HPDE6-E6E7 (cell line): ENCODE data around the gene TP53BP1.

ENCODE experiments used
- DNase-seq: peaks from one replicate; pipeline ENCODE4 v3.0.0; 2011; ENCODE audit warnings: missing footprints; ENCODE audit errors: extremely low spot score

Gene TP53BP1

DNA sequence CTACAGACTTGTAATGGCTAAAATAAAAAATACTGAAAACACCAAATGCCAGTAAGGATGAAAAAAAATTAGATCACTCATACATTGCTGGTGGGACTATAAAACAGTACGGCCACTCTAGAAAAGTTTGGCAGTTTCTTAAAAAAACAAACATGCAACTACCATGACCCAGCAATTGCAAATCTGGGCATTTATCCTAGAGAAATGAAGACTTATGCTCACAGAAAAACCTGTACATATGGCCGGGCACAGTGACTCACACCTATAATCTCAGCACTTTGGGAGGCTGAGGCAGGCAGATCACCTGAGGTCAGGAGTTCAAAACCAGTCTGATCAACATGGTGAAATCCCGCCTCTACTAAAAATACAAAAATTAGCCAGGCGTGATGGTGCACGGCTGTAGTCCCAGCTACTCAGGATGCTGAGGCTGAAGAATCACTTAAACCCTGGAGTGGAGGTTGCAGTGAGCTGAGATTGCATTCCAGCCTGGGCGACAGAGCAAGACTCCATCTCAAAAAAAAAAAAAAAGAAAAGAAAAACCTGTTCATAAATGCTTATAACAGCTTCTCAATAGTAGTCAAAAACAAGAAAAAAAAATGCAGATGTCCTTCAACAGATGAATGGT, 5.6 kb downstream of the TP53BP1 start:
- DNase-seq: no peak

GRCh38 chr15:43484455-43484854, 8.5 kb downstream of the TP53BP1 start:
- no peak for DNase-seq

- no peak for DNase-seq
Measured at GRCh38 chr15:43483297-43484128, 9.4 kb downstream of the TP53BP1 start.

- no peak for DNase-seq
Measured at GRCh38 chr15:43473885-43474284, 19.1 kb downstream of the TP53BP1 start.

GRCh38 chr15:43471975-43472374, 21.0 kb downstream of the TP53BP1 start:
- DNase-seq: no peak

DNA sequence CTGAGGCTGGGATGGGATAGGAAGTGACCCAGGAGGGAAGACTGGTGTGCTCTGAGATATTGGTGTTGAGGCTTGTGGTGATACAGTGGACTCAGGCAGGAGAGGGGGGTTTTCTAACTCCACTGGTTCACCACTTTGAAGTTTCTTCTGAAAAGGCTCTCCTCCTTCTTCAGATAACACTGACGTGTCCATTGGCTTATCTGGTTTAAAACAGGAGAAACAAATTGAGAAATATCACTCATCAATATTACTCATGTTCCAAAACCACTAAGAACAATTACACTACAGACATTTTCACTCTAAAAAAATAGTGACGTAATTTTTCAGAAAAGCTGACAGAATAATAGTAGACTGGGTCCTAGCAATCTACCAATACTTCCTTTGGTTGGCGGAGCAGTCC, 23.1 kb downstream of the TP53BP1 start:
- no peak for DNase-seq

GRCh38 chr15:43465100-43465499, 27.9 kb downstream of the TP53BP1 start:
- DNase-seq: no peak

GRCh38 chr15:43463998-43464397, 29.0 kb downstream of the TP53BP1 start:
- no peak for DNase-seq

DNA sequence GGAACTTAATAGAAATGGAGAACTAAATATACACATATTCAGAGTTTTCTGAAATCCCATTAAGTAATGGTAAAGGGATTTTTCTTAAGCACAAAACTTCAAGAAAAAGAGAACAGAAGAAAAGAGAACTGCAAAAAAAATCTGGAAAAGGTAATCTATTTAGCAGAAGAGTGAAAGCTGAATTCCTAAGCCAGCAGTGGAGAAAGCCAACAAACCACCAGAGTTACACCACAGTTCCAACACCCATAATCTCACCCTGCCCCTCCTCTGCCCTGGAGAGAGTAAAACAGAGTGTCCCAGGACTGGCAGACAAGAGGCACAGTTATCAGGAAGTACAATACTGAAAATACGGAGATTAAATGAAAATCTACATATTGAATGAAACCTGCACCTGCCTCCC, 29.4 kb downstream of the TP53BP1 start:
- DNase-seq: no peak

DNA sequence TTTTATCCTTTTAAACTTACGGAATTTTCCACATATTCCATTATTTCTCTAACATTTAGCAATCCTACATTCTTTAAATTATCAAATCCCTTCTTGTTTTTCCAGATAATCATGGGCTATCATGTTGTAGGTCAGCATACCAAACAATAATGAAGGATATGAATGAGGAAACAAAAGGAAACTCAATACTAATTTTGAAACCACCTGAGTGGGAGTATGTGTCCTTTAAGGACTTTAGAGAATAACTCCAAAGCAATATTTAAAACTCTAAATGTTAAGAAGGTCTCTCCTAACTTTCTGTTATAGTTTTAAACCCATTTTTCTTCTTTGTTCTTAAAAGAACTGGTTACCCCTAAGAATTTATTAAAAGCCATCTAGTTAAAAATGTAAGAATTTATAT, 43.0 kb downstream of the TP53BP1 start:
- no peak for DNase-seq

DNA sequence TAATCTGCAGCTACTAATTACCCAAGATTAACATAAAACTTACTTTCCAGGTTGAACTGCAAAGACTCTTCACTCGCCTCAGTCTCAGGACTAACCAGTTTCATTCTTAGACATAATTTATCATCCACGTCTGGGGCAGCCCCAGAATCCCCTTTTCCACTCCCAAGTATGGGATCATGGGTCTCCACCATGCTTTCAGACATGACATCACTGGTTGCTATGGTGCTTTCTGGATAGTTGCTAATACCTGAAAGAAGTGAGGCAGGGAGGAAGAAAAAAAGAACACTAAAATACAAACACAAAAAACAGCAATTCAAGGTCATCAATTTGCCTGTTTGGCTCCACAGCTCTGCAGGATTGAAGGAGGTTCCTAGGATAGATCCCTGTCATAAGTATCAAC, 46.6 kb downstream of the TP53BP1 start:
- no peak for DNase-seq

- DNase-seq: no peak
Measured at GRCh38 chr15:43441316-43441715, 51.6 kb downstream of the TP53BP1 start.

DNA sequence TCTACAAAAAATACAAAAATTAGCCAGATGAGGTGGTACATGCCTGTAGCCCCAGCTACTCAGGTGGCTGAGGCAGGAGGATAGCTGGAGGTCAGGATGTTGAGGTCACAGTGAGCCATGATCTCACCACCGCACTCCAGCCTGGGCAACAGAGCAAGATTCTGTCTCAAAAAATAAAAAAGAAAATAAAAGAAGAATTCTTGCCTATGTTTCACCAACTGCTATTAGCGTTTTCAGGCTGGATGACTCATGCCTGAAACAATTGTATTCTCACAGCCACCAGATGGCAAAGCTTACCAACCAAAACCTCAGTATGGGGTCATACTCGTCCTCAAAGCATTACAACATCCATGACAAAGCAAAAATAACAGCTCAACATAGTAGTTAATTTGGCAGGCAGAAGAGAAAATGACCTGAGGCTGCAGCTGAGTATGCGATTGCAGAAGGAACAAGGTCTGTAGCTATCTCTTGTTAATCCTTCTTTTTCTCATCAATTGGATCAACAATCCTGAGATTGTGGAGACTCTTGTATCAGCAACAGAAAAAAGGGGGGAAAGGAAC, 52.2 kb downstream of the TP53BP1 start:
- peak; percentile 82 for DNase-seq

GRCh38 chr15:43439268-43439667, 53.7 kb downstream of the TP53BP1 start:
- DNase-seq: no peak

DNA sequence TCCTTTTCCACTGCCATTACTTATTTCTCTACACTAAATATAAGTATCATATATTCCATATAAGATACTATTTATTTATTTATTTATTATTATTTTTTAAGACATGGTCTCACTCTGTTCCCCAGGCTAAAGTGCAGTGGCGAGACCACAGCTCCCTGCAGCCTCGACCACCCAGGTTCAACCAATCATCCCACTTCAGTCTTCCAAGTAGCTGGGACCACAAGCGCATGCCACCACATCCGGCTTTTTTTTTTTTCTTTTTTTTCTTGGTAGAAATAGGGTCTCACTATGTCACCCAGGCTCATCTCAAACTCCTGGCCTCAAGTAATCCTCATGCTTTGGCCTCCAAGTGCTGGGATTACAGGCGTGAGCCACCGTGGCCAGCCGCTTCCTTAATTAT, 56.6 kb downstream of the TP53BP1 start:
- DNase-seq: no peak

DNA sequence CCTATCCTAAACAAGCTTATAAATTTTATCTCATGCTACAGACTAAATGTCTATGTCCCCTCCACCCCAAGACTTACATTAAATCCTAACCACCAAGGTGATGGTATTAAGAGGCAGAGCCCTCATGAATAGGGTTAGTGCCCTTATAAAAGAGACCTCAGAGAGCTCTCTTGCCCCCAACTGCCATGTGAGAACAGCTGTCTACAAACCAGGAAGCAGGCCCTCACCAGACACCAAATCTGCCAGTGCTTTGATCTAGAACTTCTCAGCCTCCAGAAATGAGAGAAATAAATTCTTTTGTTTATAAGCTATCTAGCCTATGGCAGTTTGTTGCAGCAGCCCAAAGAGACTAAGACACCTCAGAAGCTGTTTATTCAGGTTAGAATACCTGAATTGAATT, 58.5 kb downstream of the TP53BP1 start:
- no peak for DNase-seq

GRCh38 chr15:43433661-43434303, 59.2 kb downstream of the TP53BP1 start:
- no peak for DNase-seq

- no peak for DNase-seq
Measured at GRCh38 chr15:43433165-43433564, 59.8 kb downstream of the TP53BP1 start.

DNA sequence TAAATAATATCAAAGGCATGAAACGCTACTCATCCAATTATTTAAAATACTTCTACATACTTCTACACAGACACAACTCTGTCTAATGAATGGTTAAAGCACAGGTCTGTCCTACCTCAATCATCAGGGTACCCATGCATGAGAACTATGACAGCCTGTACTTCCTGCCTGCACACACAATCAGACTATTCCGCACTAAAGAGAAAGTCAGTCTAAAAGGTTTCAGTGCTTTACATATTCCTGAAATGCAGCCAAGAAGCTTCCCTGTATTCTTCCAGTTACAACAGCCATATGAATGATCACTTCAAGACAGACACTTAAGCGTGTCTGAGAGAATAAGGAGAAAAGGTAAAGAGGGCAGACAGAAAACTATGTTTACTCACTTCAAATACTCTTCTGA, 63.3 kb downstream of the TP53BP1 start:
- no peak for DNase-seq

DNA sequence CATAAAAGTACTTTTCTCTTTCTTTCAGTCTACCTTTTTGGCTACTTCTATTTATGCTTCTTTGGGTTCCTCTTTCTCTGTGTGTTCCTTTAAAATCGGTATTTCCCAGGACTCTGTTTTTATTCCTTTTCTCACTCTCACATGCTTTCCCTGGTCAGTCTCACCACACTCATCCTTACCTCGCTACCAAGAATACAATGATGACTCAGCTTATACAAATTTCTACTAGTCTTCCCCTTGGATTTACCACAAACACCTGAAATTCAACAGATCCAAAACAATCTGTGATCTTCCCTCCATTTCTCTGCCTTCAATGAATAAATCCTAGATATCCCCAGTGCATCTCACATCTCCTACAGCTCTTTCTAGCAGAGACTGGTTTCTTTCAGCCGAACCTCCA, 69.2 kb downstream of the TP53BP1 start:
- no peak for DNase-seq

- DNase-seq: no peak
Measured at GRCh38 chr15:43420876-43421275, 72.1 kb downstream of the TP53BP1 start.

DNA sequence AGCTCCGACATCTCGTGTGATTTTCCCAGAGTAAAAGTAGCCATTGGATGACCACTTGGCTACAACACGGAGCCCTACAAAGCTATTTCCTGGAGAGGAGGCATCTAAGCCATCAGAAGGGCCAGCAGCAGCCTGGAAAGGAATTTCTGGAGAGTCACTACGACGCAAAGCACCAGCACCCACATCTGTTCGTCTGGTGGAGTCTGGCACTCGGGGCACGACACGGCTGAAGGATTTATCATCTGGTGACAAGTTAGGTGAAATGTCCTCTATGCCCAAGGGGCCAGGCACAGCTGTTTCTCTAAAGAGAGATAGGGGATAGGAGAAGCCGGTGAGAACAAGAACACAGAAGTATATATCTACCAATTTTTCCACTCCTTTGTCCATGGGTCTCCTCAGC, 72.5 kb downstream of the TP53BP1 start:
- no peak for DNase-seq

DNA sequence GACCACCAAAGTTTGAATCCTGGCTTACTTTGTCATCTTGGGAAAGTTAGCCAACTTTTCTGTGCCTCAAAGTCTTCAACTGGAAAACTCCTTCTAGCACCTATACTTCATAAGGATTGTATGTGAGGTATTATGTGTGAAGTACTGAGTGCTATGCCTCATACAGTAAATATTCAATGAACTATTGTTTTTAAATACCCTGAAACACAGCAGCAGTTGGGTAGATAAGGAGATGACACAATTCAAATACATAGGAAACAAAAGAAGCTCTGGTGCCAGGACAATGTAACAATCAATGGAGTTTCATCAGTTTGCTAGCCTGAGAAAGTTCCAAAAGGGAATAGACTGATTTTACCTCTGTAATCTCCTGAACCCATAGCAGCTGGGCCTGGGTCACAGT, 78.8 kb downstream of the TP53BP1 start:
- DNase-seq: no peak
